GM12878 (cell line): Measurements from ENCODE around the gene CLEC16A.

ENCODE experiments used
- ATF3 ChIP-seq: IDR thresholded peaks from 2 replicates; pipeline ENCODE4 v1.6.1; 2011; ENCODE audit warnings: low read depth, mild to moderate bottlenecking, low read length, moderate library complexity, borderline replicate concordance; ENCODE audit errors: extremely low read depth
- BHLHE40 ChIP-seq, 2 experiments: fragments of 450-650 bp in 1 of 2; IDR thresholded peaks; 2 replicates each; pipeline ENCODE4 v1.6.1; 2011 to 2017; ENCODE audit warnings: low read depth in 2 of 2, borderline replicate concordance in 1 of 2, improper control_type of control experiment in 1 of 2, low read length in 1 of 2, mild to moderate bottlenecking in 1 of 2
- CHD4 ChIP-seq: fragments of 200-600 bp; sonication (generic); IDR thresholded peaks from 2 replicates; pipeline ENCODE4 v1.6.1; 2016; ENCODE audit warnings: mild to moderate bottlenecking
- HDAC2 ChIP-seq: fragments of 200-600 bp; sonication (generic); IDR thresholded peaks from 2 replicates; pipeline ENCODE4 v1.6.1; 2017
- RCOR1 ChIP-seq: conservative IDR thresholded peaks from 2 replicates; pipeline ENCODE4 v1.6.1; 2012; ENCODE audit warnings: low read depth, low read length, improper control_type of control experiment
- RELA ChIP-seq: fragments of 450-650 bp; IDR thresholded peaks from 2 replicates; pipeline ENCODE4 v1.8.0; 2014; ENCODE audit warnings: borderline replicate concordance; ENCODE audit not compliant: partially characterized antibody
- SIN3A ChIP-seq: IDR thresholded peaks from 2 replicates; pipeline ENCODE4 v1.6.1; 2012; ENCODE audit warnings: low read depth, low read length, improper control_type of control experiment
- TAF1 ChIP-seq: IDR thresholded peaks from 2 replicates; pipeline ENCODE4 v1.6.1; 2011; ENCODE audit warnings: mild to moderate bottlenecking, low read depth, low read length, borderline replicate concordance
- USF2 ChIP-seq: IDR thresholded peaks from 2 replicates; pipeline ENCODE4 v1.6.1; 2011; ENCODE audit warnings: low read depth, low read length, improper control_type of control experiment, borderline replicate concordance
- ZNF207 ChIP-seq: fragments of 450-650 bp; IDR thresholded peaks from 2 replicates; pipeline ENCODE4 v1.6.1; 2014; ENCODE audit warnings: antibody characterized with exemption, mild to moderate bottlenecking, borderline replicate concordance
- ZNF24 ChIP-seq: fragments of 450-650 bp; IDR thresholded peaks from 2 replicates; pipeline ENCODE4 v1.6.1; 2017; ENCODE audit warnings: antibody characterized with exemption, mild to moderate bottlenecking
- TF ChIP-seq, protein P1 (sequence below): IDR thresholded peaks from 2 replicates; pipeline ENCODE4 v1.6.1; 2012; ENCODE audit warnings: mild to moderate bottlenecking, low read depth, low read length
- TF ChIP-seq, protein P2 (sequence below): IDR thresholded peaks from 2 replicates; pipeline ENCODE4 v1.6.1; 2012; ENCODE audit warnings: low read depth, low read length, improper control_type of control experiment

GRCh38 chr16:11072420-11073153 lies 128.2 kb downstream of the CLEC16A start:
- TF ChIP-seq ZNF207 (no peak), RELA (no peak), ATF3 (no peak), TAF1 (no peak), RCOR1 (no peak), CHD4 (no peak), USF2 (no peak), BHLHE40 (IDR thresholded peaks at IDR 0.05; ENCODE audit: borderline replicate concordance in 1 of 2, low read depth in 2 of 2, low read length in 1 of 2) (no peak), HDAC2 (no peak), ZNF24 (no peak), SIN3A (no peak)
- TF ChIP-seq, protein P1, sequence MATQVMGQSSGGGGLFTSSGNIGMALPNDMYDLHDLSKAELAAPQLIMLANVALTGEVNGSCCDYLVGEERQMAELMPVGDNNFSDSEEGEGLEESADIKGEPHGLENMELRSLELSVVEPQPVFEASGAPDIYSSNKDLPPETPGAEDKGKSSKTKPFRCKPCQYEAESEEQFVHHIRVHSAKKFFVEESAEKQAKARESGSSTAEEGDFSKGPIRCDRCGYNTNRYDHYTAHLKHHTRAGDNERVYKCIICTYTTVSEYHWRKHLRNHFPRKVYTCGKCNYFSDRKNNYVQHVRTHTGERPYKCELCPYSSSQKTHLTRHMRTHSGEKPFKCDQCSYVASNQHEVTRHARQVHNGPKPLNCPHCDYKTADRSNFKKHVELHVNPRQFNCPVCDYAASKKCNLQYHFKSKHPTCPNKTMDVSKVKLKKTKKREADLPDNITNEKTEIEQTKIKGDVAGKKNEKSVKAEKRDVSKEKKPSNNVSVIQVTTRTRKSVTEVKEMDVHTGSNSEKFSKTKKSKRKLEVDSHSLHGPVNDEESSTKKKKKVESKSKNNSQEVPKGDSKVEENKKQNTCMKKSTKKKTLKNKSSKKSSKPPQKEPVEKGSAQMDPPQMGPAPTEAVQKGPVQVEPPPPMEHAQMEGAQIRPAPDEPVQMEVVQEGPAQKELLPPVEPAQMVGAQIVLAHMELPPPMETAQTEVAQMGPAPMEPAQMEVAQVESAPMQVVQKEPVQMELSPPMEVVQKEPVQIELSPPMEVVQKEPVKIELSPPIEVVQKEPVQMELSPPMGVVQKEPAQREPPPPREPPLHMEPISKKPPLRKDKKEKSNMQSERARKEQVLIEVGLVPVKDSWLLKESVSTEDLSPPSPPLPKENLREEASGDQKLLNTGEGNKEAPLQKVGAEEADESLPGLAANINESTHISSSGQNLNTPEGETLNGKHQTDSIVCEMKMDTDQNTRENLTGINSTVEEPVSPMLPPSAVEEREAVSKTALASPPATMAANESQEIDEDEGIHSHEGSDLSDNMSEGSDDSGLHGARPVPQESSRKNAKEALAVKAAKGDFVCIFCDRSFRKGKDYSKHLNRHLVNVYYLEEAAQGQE = no peak
- TF ChIP-seq, protein P2, sequence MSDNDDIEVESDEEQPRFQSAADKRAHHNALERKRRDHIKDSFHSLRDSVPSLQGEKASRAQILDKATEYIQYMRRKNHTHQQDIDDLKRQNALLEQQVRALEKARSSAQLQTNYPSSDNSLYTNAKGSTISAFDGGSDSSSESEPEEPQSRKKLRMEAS = no peak
